CD14-positive monocyte (primary cell): ENCODE measurements around the gene IRF2BPL. TPM values are rescaled to one million over a fixed set of nuclear protein-coding genes. Genes with fewer than 3 reads are reported as not detected.

Experiments
- DNase-seq, 3 donors: peaks; one replicate each; pipeline ENCODE4 v3.0.0-alpha.2; 2011 to 2022
- H2AFZ ChIP-seq: 2 replicates; pipeline ENCODE4 v1.6.0; 2012; ENCODE audit warnings: mild to moderate bottlenecking, low read depth, low read length, inconsistent platforms; ENCODE audit not compliant: insufficient read depth, poor library complexity, severe bottlenecking
- H3K27ac ChIP-seq, 2 donors: 1 replicate in 1 of 2; 2 replicates in 1 of 2; pipeline ENCODE4 v1.5.1; 2012 to 2013; ENCODE audit warnings: low read length in 2 of 2, control low read depth in 1 of 2, inconsistent platforms in 1 of 2, low read depth in 1 of 2, mild to moderate bottlenecking in 1 of 2
- H3K27me3 ChIP-seq, 2 donors: one replicate each; pipeline versions ENCODE4 v1.6.0 to v1.6.1; 2011 to 2013; ENCODE audit warnings: low read length in 2 of 2; ENCODE audit not compliant: control insufficient read depth in 2 of 2, insufficient read depth in 2 of 2
- H3K36me3 ChIP-seq, 2 donors: replicated peaks in 1 of 2; 1 replicate in 1 of 2; 2 replicates in 1 of 2; pipeline versions ENCODE4 v1.5.1 to v1.6.1; 2012 to 2013; ENCODE audit warnings: low read length in 2 of 2, control low read depth in 1 of 2, inconsistent platforms in 1 of 2, mild to moderate bottlenecking in 1 of 2; ENCODE audit not compliant: insufficient read depth in 2 of 2, control insufficient read depth in 1 of 2
- H3K4me1 ChIP-seq, 2 donors: 1 replicate in 1 of 2; 2 replicates in 1 of 2; pipeline versions ENCODE4 v1.5.1 to v1.6.1; 2012 to 2013; ENCODE audit warnings: low read length in 2 of 2, control low read depth in 1 of 2, inconsistent platforms in 1 of 2, mild to moderate bottlenecking in 1 of 2, moderate library complexity in 1 of 2; ENCODE audit not compliant: insufficient read depth in 2 of 2, control insufficient read depth in 1 of 2
- H3K4me2 ChIP-seq: replicated peaks from 2 replicates; pipeline ENCODE3; 2012; ENCODE audit warnings: low read length, moderate library complexity, mild to moderate bottlenecking; ENCODE audit not compliant: poor library complexity, severe bottlenecking; ENCODE audit errors: extremely low read depth
- H3K4me3 ChIP-seq, 3 experiments: fragments of 200-600 bp in 1 of 3; sonication (generic) in 1 of 3; replicated peaks in 1 of 3; 1 replicate in 2 of 3; 2 replicates in 1 of 3; pipeline ENCODE4 v1.5.1; 2011 to 2013; ENCODE audit warnings: low read length in 3 of 3, mild to moderate bottlenecking in 3 of 3, control low read depth in 2 of 3, low read depth in 2 of 3, inconsistent platforms in 1 of 3, moderate library complexity in 1 of 3
- H3K79me2 ChIP-seq: 2 replicates; pipeline ENCODE4 v1.6.0; 2012; ENCODE audit warnings: mild to moderate bottlenecking, control low read depth, inconsistent platforms, low read length, moderate library complexity; ENCODE audit not compliant: insufficient read depth
- H3K9ac ChIP-seq: 2 replicates; pipeline ENCODE4 v1.6.0; 2017; ENCODE audit warnings: low read length, mild to moderate bottlenecking; ENCODE audit not compliant: insufficient read depth, poor library complexity, severe bottlenecking
- H3K9me3 ChIP-seq, 2 donors: replicated peaks in 1 of 2; 1 replicate in 1 of 2; 2 replicates in 1 of 2; pipeline versions ENCODE4 v1.5.1 to v1.6.1; 2012 to 2013; ENCODE audit warnings: low read length in 2 of 2, control low read depth in 1 of 2; ENCODE audit not compliant: control insufficient read depth in 1 of 2, insufficient read depth in 1 of 2
- H4K20me1 ChIP-seq: 2 replicates; pipeline ENCODE4 v1.6.0; 2012; ENCODE audit warnings: mild to moderate bottlenecking, low read length, control low read depth, moderate library complexity; ENCODE audit not compliant: insufficient read depth
- H3K27ac Mint-ChIP-seq, 7 donors: one replicate each; pipeline ENCODE4 v1.8.0; 2020; ENCODE audit warnings: mild to moderate bottlenecking in 7 of 7, mixed read lengths in 7 of 7, moderate library complexity in 6 of 7, inconsistent platforms in 2 of 7
- H3K27me3 Mint-ChIP-seq, 3 donors: one replicate each; pipeline ENCODE4 v1.8.0; 2021 to 2022; ENCODE audit warnings: low read depth in 3 of 3, mild to moderate bottlenecking in 3 of 3, mixed read lengths in 3 of 3, moderate library complexity in 3 of 3, inconsistent platforms in 1 of 3
- H3K36me3 Mint-ChIP-seq, 2 donors: one replicate each; pipeline ENCODE4 v1.8.0; 2020; ENCODE audit warnings: mixed read lengths in 2 of 2, inconsistent platforms in 1 of 2, mild to moderate bottlenecking in 1 of 2
- H3K4me1 Mint-ChIP-seq: one replicate; pipeline ENCODE4 v1.8.0; 2020; ENCODE audit warnings: mild to moderate bottlenecking, mixed read lengths
- H3K4me3 Mint-ChIP-seq, 2 donors: one replicate each; pipeline ENCODE4 v1.8.0; 2020; ENCODE audit warnings: mild to moderate bottlenecking in 2 of 2, mixed read lengths in 2 of 2, moderate library complexity in 1 of 2
- H3K9me3 Mint-ChIP-seq, 7 donors: one replicate each; pipeline ENCODE4 v1.8.0; 2020 to 2022; ENCODE audit warnings: mixed read lengths in 7 of 7, mild to moderate bottlenecking in 6 of 7, moderate library complexity in 6 of 7, inconsistent platforms in 2 of 7
- CTCF ChIP-seq: fragments of 200-600 bp; IDR thresholded peaks from one replicate; pipeline ENCODE4 v1.8.0; 2022; ENCODE audit warnings: antibody characterized with exemption, mild to moderate bottlenecking
- WGBS: methylation state at CpG from one replicate; pipeline ENCODE4 v1.1.5; 2013; ENCODE audit warnings: missing lambda C conversion rate; ENCODE audit not compliant: insufficient coverage; 5-methylcytosine and 5-hydroxymethylcytosine counted together
- intact Hi-C, 2 donors: fragments of 100-400 bp; cut with micrococcal nuclease; formaldehyde crosslinking; loops; one replicate each; pipeline versions ENCODE4 v1.15.0 to v1.15.1; 2023
- polyA plus RNA-seq, 3 donors: library from polyadenylated mRNA; depleted of rRNA in 1 of 3; unstranded in 2 of 3; stranded (reverse) in 1 of 3; fragments of 300-500 nt in 2 of 3; fragments of >200 nt in 1 of 3; fragmentation: Illumina TruSeq in 2 of 3; gene quantifications; 1 replicate in 2 of 3; 2 replicates in 1 of 3; pipeline ENCODE4 v1.2.3, GENCODE V29; 2012 to 2021

The IRF2BPL gene
- polyA plus RNA-seq, 3 donors, result 1.4 to 17.9 (median 1.9) TPM

GRCh38 chr14:77012193-77012765 is 16.2 kb downstream of the IRF2BPL start:
- Histone ChIP-seq H3K9me3 (no peaks in the 10 kb centered on the region), H3K4me3 (no peak overlapping the region), H3K9ac (no peak overlapping the region), H3K27ac (no peak overlapping the region), H3K27me3 (no peaks in the 10 kb centered on the region), H3K4me1 (no peaks in the 10 kb centered on the region), H2AFZ (no peak overlapping the region), H3K4me2 (no peak overlapping the region), H3K79me2 (no peaks in the 10 kb centered on the region), H3K36me3 (no peaks in the 10 kb centered on the region), H4K20me1 (no peaks in the 10 kb centered on the region)
- 79% methylated on average over 13 of the region's 13 CpGs for WGBS
- no peak for TF ChIP-seq CTCF
- peak overlapping the region in 2 of 7 donors; percentile 1 to 4 for H3K27ac Mint-ChIP-seq
- peaks cover 2 to 4% (median 2%) of the 10 kb centered on the region in 3 donors for H3K27me3 Mint-ChIP-seq
- H3K36me3 Mint-ChIP-seq, result no peaks in the 10 kb centered on the region
- no peaks in the 10 kb centered on the region for H3K9me3 Mint-ChIP-seq
- H3K4me1 Mint-ChIP-seq, result peaks cover 7% of the 10 kb centered on the region
- H3K4me3 Mint-ChIP-seq, result no peak overlapping the region
- intact Hi-C loops, result no loop called here
- DNase-seq, result no peak

GRCh38 chr14:77011245-77011644 is 17.3 kb downstream of the IRF2BPL start:
- 100% methylated on average over 1 of the region's 4 CpGs for WGBS
- no peak overlapping the region for H3K4me2 ChIP-seq
- DNase-seq, result no peak
- H4K20me1 ChIP-seq, result no peaks in the 10 kb centered on the region
- no peaks in the 10 kb centered on the region for H3K79me2 ChIP-seq
- H3K4me1 ChIP-seq, result no peaks in the 10 kb centered on the region
- intact Hi-C loops, result no loop called here
- no peaks in the 10 kb centered on the region for H3K27me3 ChIP-seq
- Mint-ChIP-seq H3K4me1 (peaks cover 11% of the 10 kb centered on the region), H3K36me3 (no peaks in the 10 kb centered on the region), H3K9me3 (no peaks in the 10 kb centered on the region), H3K4me3 (no peak overlapping the region), H3K27ac (peak overlapping the region in 1 of 7 donors; percentile 30), H3K27me3 (peaks cover 2 to 4% (median 3%) of the 10 kb centered on the region in 3 donors)
- H3K9me3 ChIP-seq, result no peaks in the 10 kb centered on the region
- H3K9ac ChIP-seq, result no peak overlapping the region
- no peak for TF ChIP-seq CTCF
- no peak overlapping the region for H2AFZ ChIP-seq
- H3K27ac ChIP-seq, result no peak overlapping the region
- H3K36me3 ChIP-seq, result no peaks in the 10 kb centered on the region
- H3K4me3 ChIP-seq, result no peak overlapping the region
